HT-29 (cell line): ENCODE data around the gene CADM1. TPM values are rescaled to one million over a fixed set of nuclear protein-coding genes. Genes with fewer than 3 reads are reported as not detected.
A peak's percentile ranks its signal among the peaks of the same experiment; 100 is the strongest.

Source experiments
- DNase-seq: peaks from one replicate; pipeline ENCODE4 v3.0.0-alpha.2; 2015; ENCODE audit warnings: low spot score
- total RNA-seq: library from RNA; depleted of rRNA; stranded (reverse); fragments of >200 nt; shearing (Covaris generic); gene quantifications from 2 replicates; pipeline ENCODE4 v1.2.3, GENCODE V29; 2014

Gene CADM1
- total RNA-seq, 1 experiment from 2014 or later: not detected

GRCh38 chr11:115184901-115185300 is 319.3 kb downstream of the CADM1 start:
- DNase-seq: no peak

- DNase-seq: no peak
Observed at GRCh38 chr11:115183830-115184229, 320.4 kb downstream of the CADM1 start.

DNA sequence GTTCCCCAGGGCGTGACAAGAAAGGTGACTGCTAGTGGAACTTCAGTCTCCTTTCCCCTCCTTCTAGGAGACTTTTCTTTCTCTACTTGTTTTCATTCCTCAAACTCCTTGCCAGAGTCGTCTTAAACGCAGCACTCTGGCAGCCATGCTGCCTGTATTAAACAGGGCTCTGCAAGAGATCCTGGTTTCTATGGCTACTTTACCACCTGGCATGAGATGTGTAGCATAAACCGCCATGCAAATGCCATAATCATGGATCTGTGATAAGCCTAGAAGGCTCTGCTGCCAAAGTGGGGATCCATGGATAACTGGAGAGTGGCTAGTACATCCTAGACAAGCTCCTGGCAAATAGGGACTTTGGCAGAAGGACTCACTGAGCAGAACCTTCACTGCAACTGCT is 321.1 kb downstream of the CADM1 start:
- DNase-seq: no peak

DNA sequence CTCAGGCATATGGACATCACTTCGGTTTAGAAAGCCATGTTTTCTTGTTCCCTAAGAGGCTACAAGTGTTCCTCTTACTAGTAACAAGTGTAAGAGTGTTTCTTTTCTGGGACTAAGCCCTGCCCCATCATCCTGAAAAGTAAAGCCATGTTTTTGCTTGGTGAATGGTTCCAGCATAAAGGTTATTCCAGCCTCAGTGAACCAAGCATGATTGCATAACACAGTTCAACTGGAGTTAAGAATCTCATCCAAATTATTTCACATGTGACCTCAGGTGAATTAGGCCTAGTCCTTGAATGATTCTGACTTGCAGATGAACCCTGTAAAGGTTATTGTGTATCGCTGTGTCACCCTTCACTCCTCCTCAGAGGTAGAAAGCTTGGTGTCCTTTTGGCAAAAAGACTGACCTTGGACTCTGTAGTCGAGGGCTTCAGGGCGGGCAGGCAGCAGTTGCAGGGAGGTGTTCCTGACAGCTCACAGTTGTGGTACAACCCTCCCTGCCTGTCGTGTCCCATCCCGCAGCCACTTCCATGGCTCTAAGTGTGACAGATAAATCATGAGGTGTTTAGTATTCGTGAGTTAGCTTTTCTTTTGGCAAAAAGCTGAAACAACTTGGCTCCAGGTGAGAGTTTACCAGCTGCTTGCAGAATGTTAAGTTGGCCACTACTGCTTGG is 321.8 kb downstream of the CADM1 start:
- DNase-seq: no peak

GRCh38 chr11:115181538-115181937 is 322.7 kb downstream of the CADM1 start:
- DNase-seq: no peak

DNA sequence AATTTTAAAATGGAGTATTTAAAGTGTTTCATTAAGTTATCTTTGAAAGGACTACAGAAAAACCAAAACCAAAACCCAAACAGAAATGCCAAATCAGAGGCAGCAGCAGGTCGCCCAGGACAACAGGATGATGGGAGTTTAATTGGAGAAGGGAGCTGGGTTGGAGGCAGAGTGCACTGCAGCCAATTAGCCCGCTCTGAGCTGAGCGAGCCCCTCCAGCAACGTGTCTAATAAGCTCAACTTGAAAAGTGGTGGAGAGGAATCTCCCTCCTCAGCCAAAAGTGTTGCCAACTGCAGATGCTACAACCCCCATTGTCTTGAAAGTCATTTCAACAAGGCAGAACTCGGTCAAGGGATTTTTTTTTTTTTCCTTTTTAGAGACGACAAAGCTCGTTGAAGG is 323.9 kb downstream of the CADM1 start:
- DNase-seq: no peak

GRCh38 chr11:115179636-115180035 is 324.6 kb downstream of the CADM1 start:
- DNase-seq: no peak

DNA sequence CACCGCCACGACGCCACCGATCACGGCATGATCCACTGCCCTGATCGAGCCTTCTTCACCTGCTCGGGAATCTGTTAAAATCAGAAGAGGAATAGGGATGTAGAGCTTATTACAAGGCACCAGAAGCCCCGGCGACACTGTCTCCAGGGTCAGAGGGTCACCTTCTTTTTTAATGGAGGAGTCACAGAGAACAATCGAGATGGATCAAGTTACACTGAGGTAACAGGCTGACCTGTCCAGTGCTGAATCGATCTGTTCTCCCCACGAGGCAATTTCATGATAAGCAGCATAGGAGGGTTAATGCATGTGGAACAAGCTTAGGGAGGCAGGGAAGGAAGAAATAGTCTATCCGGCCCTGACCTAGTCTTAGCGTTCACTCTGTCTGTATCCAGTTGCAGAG is 325.5 kb downstream of the CADM1 start:
- no peak for DNase-seq

GRCh38 chr11:115173136-115173535 is 331.1 kb downstream of the CADM1 start:
- no peak for DNase-seq

GRCh38 chr11:115170133-115170815 is 333.9 kb downstream of the CADM1 start:
- peak; percentile 41 for DNase-seq

DNA sequence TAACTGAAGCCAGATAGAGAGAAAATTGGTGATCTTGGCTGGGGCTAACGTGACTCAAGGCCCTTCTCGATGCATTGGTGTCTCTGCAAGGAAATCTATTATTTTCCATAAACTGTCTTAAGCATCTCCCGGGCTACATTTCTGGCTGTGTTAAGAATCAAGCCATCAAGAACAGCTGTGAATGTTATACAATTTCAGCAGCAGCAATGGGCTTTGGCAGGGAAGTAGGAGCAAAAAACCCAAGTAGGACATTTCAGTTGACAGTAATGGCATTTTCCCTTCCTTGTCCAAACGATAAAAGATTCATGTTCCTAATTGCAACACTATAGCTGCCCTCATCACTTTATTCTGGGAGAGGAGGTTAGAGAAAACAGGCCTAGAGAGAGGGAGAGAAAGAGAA is 335.0 kb downstream of the CADM1 start:
- DNase-seq: no peak

GRCh38 chr11:115168686-115169085 is 335.5 kb downstream of the CADM1 start:
- DNase-seq: no peak

GRCh38 chr11:115168229-115168671 is 336.0 kb downstream of the CADM1 start:
- no peak for DNase-seq

DNA sequence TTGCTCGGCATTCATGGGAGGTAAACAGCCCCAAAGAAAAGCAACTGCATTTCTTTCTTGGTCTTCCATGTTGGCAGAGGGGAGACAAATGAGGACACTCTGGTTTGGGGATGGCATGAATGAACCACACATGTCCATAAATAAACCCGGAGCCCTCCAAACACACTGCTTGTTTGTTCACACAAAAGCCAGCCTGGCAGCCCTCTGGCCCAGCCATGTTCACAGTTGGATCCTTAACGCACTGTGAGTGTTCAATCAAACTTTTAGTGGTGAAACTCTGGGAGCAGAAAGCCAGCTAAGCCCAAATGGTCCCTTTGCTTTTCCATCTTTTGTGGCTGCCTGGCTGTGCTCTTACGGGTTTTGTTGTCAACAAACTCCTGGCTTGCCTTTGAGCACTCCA is 336.8 kb downstream of the CADM1 start:
- no peak for DNase-seq

GRCh38 chr11:115166820-115167219 is 337.4 kb downstream of the CADM1 start:
- DNase-seq: no peak

DNA sequence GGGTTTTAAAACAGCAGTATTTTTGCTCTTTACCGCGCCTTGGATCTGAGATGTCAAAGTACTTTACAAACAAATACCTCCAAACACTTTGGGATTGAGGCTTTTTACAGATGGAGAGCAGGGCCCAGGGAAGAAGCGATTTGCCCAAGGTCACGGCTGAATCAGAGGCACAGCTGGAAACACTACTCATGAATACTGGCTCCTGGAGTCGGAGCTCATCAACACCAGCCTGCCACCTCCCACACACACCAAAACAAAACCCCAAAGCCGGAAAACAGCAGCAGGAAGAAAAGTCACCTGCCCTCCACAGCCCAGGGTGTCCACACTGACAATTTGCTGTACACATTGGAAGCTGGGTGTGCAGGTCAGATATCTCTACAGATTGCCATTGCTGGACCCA is 339.4 kb downstream of the CADM1 start:
- DNase-seq: no peak

GRCh38 chr11:115162919-115163318 is 341.3 kb downstream of the CADM1 start:
- DNase-seq: no peak

- no peak for DNase-seq
Observed at GRCh38 chr11:115161876-115162275, 342.3 kb downstream of the CADM1 start.

DNA sequence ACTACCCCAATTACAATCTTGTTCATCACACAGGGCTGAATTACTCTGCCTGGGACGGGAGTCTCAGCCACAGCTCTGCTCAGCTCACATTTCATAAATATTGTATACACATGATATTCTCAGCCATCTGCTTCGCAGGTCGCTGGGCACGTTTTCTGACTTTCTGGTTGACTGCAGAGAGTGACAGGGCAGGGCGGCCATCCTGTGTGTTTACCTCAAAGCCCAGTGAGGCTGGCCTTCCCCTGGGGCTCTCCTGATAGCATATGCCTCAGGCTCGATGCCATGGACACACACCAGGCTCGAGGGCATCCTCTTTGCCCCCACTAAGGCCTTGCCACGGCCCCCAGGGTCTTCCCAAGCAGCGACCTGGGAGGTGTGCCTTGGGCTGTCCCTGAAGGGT is 345.0 kb downstream of the CADM1 start:
- DNase-seq: no peak

GRCh38 chr11:115158053-115158452 is 346.2 kb downstream of the CADM1 start:
- DNase-seq: no peak

DNA sequence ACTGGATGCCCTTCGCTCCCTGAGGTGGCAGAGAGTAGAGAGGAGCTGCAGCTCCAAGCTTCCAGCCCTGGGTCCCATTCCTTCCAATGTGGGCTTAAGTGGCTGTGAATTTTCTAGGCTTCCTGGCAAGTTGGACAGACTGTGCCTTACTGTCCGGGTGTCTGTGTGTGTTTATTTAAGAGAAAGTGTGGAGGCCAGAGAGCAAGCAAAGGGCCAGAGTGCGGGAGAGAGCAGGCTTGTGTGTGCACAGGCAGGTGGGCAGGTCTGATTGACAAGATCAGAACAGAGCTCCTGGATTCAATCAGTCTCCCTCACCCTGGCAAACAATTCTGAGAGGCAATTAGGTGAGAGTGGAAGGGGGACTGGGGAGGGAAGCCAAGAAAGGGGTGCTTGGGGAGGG is 347.0 kb downstream of the CADM1 start:
- DNase-seq: no peak

GRCh38 chr11:115155978-115156377 is 348.2 kb downstream of the CADM1 start:
- no peak for DNase-seq

DNA sequence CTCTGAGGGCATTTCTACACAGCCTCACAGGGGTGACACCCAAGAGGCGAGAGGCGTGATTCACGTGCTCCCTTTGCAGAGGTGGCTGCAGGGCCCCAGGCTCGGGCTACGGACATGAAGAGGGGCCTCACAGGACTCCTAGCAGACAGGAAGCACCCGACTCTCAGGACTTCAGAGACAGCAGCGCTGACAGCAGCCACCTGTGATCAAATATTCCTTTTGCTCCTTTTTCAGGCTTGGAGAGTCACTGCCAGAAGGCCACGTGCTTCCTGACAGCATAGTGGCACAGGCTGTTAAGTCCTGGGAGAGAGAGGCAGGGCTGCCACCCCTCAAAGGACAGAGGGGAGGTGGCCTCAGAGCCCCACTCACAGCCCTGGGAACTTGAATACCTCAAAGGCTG is 348.9 kb downstream of the CADM1 start:
- no peak for DNase-seq

DNA sequence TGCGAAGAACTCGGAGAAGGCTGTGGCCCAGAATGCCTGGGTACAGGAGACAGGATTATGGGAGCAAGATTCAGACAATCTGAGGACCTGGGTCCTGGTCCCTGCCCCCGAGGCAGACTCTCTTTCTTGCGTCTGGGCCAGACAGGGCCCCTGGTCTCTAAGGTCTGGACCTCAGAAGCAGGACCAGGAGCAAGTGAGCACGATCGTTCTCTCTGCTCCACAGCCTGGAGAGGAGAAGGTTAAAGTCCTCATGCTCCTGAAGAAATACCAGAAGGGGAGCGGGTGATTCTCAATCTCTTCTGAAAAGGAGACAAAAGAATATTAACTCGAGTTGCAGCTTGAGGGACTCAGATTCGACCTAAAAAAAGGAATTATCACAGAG is 349.9 kb downstream of the CADM1 start:
- no peak for DNase-seq
